OCI-LY3 (cell line): ENCODE results near the gene SPARCL1.

Experiments
- EZH2phosphoT487 ChIP-seq: fragments of 200-600 bp; shearing (Covaris generic); IDR thresholded peaks from 2 replicates; pipeline ENCODE4 v1.6.1; 2018; ENCODE audit warnings: antibody characterized with exemption, mixed run types, low read depth
- TF ChIP-seq, protein P1 (sequence below): fragments of 200-600, 300-600 bp; sonication (generic); IDR thresholded peaks from 2 replicates; pipeline ENCODE4 v1.5.1; 2014; ENCODE audit warnings: antibody characterized with exemption, low read length, low read depth

DNA sequence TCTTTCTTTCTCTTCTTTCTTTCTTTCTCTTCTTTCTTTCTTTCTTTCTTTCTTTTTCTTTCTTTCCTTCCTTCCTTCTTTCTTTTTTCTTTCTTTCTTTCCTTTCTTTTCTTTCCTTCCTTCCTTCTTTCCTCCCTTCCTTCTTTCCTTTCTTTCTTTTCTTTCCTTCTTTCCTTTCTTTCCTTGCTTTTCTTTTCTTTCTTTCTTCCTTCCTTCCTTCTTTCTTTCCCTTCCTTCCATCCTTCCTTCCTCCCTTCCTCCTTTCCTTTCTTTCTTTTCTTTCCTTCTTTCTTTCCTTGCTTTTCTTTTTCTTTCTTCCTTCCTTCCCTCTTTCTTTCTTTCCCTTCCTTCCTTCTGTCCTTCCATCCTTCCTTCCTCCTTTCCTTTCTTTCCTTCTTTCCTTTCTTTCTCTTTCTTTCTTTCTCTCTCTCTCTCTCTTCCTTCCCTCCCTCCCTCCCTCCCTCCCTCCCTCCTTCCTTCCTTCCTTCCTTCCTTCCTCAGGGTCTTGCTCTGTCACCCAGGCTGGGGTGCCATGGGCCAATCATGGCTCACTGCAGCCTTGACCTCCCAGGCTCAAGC lies 13.6 kb upstream of the SPARCL1 start:
- TF ChIP-seq, protein P1, sequence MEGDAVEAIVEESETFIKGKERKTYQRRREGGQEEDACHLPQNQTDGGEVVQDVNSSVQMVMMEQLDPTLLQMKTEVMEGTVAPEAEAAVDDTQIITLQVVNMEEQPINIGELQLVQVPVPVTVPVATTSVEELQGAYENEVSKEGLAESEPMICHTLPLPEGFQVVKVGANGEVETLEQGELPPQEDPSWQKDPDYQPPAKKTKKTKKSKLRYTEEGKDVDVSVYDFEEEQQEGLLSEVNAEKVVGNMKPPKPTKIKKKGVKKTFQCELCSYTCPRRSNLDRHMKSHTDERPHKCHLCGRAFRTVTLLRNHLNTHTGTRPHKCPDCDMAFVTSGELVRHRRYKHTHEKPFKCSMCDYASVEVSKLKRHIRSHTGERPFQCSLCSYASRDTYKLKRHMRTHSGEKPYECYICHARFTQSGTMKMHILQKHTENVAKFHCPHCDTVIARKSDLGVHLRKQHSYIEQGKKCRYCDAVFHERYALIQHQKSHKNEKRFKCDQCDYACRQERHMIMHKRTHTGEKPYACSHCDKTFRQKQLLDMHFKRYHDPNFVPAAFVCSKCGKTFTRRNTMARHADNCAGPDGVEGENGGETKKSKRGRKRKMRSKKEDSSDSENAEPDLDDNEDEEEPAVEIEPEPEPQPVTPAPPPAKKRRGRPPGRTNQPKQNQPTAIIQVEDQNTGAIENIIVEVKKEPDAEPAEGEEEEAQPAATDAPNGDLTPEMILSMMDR: no peak
- TF ChIP-seq EZH2phosphoT487: no peak
